HG03135 (cell line): ENCODE data around the gene DPPA4.
"Not testable (repeated sequence)": the region's sequence is repeated elsewhere in the genome, so short reads cannot be mapped to it uniquely, and the experiment has no call there.

ENCODE experiments used
- ATAC-seq: cut with Tn5 transposase; IDR thresholded peaks from one replicate; pipeline ENCODE4 v1.9.1; 2021; ENCODE audit warnings: mild to moderate bottlenecking, moderate library complexity; ENCODE audit not compliant: unreplicated experiment

DPPA4 gene, protein sequence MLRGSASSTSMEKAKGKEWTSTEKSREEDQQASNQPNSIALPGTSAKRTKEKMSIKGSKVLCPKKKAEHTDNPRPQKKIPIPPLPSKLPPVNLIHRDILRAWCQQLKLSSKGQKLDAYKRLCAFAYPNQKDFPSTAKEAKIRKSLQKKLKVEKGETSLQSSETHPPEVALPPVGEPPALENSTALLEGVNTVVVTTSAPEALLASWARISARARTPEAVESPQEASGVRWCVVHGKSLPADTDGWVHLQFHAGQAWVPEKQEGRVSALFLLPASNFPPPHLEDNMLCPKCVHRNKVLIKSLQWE

DNA sequence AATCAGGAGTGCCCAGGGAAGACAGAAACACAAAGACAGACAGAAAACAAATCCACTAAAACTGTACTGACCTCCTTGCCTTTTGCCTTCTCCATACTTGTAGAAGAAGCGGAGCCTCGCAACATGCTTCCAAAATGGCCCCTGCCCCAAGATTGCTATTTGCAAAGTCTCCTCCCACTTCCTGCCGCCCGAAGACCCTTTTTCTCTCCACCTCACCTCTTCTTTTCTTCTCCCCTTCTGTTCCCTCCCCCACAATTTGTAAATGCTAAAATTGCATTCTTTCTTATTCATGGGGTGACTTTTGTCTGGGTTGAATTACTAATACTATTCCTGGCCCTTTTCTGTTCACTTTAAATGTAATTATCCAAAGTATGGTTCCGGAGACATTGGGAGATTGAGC is at the start of gene DPPA4:
TSS of gene DPPA4 (minus strand) at position 154 of the 400 bp plus-strand sequence. CDS start at position 125, 29 bp downstream.
- ATAC-seq: no peak

DNA sequence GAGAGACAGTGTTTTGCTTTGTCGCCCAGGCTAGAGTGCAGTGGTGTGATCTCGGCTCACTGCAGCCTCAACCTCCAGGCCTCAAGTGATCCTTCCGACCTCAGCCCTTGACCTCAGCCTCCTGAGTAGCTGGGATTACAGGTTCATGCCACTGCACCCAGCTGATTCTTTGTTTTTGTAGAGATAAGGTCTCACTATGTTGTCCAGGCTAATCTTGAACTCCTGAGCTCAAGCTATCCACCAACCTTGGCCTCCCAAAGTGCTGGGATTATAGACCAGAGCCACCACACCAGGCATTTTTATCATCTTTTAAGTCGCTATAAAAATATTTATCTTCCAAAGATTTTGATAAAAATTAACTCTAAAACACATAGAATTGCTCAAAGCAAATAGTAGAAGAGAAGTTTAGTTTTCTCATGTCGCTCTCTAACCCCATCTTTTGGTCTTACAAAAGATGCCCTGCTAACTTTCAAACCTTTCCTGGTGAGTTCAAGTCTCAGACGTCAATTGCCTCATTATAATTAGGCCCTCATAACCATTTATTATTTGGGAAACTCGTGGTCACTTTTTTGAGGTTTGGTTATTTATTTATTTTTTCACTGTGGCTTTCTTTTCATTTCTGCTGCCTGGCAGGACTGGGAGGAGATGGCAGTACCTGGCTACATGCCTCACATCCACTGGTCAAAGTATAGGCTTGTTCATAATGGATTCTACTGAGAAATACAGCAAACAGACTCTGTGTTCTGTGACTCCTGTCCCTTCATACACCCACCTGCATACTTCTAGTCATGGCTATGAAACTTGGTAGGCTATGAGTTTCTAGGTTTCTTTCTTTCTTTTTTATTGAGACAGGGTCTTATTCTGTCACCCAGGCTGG is 48.3 kb upstream of the DPPA4 start:
- ATAC-seq: no peak

DNA sequence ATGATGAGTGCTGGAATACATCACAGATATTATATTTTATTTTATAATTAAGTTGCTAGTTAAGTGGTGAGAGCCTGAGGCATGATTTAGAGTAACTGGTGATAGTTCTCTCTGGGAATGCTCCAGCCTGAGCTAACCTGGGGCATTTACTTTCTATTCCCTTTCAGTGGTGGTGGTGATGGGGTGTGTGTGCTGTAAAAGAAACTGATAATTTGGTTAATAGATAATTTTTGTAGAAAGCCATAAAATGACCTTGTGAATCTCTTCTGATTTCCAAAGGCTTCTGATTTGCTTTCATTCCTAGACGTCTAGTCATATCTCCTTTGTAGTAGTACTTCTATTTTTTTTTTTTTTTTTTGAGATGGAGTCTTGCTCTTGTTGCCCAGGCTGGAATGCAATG is 46.8 kb upstream of the DPPA4 start:
- ATAC-seq: no peak

DNA sequence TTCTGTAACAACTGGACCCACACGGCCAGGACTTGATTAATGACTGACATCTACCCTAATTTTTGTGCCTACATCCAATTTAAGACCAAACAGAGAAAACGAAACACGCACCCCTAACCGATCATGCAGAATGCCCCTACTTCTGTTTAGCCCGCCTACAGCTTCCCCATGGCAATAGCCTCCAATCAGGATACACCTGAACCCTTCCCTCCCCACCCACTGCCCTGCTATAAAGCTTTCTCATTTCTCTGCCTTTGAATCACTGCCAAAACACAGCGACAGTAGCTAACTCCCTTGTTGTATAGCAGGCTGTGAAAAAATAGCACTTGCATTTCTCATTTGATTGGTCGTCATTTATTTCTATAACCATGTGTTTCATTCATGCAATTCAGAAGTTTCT is 45.2 kb upstream of the DPPA4 start:
- no peak for ATAC-seq

DNA sequence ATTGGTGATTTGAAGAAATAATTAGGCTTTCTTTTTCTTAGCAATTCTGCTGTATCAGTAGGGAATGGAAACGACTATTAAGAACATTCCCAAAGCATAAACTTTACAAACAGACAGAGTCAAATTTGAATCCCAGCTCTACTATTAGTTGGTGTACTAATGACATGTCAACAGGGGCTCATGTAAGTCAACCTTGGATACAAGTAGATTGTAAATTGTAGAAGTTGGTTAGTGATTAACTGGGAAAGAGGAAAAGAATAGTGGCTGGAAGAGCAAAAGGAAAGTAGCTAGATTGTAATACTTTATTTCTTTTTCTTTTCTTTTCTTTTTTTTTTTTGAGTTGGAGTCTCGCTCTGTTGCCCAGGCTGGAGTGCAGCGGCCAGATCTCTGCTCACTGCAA is 38.6 kb upstream of the DPPA4 start:
- no peak for ATAC-seq

DNA sequence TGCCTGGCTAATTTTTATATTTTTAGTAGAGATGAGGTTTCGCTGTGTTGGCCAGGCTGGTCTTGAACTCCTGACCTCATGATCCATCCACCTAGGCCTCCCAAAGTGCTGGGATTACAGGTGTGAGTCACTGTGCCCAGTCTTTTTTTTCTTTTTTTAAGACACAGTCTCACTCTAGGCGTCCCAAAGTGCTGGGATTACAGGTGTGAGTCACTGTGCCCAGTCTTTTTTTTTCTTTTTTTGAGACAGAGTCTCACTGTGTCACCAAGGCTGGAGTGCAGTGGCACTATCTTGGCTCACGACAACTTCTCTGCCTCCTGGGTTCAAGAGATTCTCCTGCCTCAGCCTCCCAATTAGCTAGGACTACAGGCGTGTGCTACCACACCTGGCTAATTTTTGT is 37.1 kb upstream of the DPPA4 start:
- ATAC-seq: not testable (repeated sequence)

DNA sequence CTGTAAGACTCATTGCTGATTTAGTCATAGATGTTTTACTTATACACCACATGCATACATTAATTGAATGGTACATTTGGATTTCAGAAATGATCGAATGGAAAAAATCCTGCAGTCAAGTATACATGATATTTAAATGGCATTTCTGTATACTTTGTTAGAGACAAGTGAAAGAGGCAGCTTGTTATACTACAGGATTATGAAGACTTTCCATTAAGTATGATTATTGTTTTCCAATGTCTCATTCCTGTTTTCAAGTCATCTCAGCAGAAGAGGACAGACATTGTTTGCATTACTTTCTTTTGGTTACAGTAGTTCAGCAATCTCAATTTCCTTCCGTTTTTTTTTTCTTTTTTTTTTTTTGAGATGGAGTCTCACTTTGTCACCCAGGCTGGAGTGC is 36.6 kb upstream of the DPPA4 start:
- no peak for ATAC-seq

DNA sequence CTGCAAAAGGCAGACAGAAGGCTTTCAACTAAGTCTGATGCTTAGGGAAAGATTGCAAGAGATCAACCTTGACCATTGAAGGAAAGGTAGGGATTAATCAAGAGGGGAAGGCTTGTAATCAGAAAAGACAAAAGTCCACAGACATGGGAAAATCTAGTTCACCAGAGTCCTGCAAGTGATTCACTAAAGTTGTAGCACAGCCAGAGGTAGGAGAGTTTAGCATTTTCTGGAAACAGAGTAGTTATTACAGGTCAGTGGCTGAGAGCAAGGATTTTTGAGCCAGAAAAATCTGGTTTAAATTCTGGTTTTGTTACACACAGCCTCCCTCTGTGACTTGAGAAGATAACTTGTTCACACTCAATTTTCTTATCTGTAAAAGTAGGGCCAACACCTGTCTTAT is 35.3 kb upstream of the DPPA4 start:
- no peak for ATAC-seq

DNA sequence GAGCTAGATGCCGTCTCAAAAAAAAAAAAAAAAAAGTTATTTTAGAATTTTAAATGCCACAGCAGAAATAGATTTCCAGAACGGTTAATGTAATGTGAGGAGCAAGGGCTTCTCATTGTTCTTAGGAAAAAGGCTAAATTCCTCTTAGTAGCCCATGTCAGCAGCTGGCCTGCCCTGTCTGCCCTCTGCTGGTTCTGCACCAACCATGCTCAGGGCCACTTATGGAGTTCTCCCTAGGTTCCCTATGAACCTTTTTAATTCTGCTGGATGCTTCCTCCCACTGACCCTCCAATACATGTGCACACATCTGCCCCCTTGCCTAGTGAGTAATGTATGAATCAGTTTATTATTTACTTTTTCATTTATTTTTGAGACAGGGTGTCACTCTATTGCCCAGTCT is 32.2 kb upstream of the DPPA4 start:
- ATAC-seq: no peak

DNA sequence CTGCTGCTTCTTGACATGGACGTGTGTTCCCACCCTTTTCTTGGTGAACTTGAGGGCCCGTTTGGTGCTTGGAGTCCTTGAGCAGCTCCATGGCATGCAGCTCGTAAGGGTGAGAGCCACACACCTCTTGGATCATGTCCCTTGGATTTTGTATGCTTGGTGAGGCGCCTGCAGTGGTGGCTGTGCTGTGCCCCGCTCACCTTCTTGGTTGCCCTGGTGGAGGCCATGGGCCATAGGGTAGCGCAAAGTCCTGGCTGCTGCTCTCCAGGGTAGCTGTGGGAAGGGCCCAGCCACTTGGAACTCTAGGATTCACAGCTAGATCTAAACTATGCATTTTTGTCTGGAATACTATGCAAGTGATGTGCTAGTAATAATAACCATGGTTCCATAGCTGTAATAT is 26.7 kb upstream of the DPPA4 start:
- ATAC-seq: no peak

DNA sequence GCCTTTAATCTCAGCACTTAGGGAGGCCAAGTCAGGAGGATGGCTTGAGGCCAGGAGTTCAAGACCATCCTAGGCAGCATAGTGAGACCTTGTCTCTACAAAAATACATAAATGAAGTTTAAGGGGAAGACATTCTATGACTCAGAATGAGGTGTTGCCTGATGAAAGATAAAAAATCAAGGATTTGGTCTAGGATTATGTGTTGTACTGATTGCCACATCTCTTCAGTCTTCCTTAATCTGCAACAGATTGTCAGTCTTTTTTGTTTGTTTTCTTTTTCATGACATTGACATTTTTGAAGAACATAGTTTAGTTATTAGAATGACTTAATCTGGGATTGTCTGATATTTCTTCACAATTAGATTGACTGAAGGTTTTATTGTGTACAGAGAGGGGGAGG is 26.3 kb upstream of the DPPA4 start:
- ATAC-seq: no peak

DNA sequence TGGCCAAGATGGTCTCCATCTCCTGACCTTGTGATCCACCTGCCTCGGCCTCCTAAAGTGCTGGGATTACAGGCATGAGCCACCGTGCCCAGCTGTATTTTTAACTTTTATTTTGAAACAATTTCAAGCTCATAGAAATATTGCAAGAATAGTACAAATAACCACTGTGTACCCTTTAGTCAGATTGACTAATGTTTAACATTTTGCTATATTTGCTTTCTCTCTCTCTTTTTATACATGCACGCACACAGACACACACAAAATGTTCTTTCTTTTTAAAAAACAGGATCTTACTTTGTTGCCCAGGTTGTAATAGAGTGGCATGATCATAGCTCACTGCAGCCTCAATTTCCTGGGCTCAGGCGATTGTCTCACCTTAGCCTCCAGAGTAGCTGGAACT is 25.5 kb upstream of the DPPA4 start:
- ATAC-seq: no peak

DNA sequence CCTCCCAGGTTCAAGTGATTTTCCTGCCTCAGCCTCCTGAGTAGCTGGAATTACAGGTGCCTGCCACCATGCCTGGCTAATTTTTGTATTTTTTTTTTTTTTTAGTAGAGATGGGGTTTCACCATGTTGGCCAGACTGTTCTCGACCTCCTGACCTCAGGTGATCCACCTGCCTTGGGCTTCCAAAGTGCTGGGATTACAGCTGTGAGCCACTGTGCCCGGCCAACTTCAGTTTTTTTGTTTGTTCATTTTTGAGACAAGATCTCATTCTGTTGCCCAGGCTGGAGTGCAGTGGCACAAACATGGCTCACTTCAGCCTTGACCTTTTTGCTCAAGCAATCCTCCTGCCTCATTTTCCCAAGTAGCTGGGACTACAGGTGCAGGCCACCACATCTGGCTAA is 21.5 kb upstream of the DPPA4 start:
- not testable (repeated sequence) for ATAC-seq

DNA sequence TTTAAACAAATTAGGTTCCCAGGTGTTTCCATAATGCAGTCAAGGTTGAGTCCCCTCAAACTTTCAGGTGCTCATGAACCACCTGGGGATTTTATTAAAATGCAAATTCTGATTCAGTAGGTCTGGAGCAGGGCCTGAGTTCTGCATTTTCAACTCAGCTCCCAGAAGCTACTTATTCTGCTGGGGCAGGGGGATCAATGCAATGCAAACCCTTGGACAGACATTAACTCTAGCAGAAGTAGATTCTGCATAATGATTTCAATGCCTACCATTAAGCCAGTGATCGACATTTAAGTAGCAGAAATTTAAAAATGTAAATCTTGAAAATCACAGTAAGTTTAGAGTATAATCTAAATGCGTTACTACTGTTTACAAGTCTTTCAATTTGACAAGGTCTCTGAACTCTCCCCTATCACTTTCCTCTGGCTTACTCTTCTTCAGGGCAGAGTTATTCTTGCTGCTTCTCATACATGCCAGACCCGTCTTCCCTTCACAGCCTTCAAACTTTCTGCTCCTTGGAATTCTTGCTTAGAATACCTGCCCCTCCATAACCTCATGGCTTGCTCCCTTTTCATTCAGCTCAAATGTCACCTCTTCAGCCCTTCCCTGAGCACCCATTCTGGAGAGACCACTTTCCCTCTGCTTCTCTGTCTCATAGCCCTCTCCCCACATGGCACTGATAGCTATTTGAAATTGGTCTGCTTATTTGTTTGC is 19.3 kb upstream of the DPPA4 start:
- no peak for ATAC-seq

DNA sequence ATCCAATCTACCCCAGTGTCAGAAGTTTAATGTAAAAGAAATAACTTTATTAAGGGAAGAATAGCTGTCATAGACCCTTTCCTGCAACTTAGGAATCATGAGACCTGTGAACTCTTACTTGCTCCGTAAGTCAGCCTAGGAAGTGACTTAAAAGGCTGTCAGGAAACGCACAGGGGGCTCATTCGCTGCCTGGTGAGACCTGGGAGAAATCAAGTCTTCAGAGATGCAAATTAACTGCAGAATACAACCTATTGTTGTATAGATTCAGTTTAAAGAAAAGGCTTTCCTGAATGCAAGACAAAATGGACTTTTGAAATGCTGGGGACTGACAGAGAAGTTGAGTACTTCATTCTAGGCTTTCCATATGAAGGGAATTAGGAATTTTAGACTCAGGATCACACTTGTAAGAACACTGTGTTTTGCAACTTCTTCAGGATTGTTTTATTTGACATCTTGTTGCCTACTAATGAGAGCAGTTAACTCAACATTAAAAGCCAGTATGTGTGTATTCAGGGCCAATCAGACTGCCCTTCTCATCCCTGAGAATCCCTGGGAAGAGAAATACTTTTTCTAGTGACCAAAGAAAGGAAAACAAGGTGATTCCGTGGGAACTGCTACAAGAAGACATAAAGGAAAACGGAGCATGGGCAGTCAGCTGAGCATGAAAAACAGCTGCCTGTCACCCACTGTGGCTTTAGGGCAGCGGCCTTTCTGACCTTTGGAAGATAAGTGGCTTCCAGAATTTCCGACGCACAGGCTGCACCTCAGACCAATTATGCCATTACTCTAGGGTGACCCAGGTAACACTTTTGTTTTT is 18.5 kb upstream of the DPPA4 start:
- no peak for ATAC-seq

DNA sequence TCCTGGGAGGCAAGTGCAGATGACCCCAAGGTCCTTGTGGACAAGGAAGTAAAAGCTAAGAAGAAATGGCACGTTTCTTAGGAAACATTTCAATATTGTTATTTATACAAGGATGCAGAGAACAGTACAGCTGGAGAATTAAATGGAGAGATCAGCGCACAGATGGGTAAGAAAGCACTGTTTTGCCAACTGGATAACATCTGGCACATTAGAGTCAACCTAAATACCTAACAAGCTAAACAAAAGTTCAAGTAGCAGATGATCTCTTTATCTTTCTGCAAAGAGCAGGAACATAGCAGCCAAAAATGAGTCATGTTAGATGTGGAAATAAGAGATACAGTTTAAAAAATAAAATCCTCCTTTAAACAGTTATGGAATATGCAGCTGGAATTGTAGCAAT is 15.7 kb upstream of the DPPA4 start:
- ATAC-seq: no peak

DNA sequence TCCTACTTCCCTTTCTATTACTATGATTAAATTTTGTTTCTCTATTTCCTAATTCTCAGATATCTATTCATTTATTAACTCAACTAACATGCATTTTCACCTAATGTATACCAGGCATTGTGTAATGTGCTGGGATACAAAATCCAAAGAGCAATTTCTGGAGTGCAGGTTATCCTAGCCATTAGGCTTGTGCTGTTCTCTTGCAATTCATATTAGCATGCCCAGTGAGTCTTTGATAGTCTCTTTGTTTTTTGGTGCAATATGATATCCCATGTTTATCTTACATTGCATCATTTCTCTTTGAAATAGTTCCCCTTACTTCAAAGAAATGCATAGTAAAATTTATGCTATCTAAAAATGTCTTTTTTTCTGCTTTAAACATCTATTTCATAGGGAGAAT is 13.9 kb upstream of the DPPA4 start:
- ATAC-seq: no peak

DNA sequence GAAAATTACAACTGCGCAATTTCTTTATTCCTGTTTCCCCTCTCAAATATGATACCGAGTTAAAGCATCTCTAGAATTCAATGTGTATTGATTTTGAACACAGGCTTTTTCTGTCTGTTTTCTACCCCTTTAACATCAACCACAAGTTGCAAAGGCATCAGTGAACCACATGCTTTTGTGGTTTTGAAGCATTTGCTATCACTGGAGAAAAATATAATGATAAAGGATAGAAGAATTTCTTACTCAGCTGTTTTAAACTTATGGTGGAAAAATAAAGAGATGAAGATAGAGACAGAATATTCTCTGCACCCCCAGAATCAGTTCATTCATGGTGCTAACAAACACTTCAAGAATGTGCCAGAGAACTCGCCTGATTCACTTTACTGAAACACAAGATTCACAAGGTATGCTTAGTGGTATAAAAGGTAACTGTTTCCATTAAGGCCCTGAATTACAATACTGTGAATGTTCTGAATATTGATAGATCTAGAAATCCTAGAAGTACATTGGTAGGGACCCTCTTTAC is 9.5 kb upstream of the DPPA4 start:
- no peak for ATAC-seq

DNA sequence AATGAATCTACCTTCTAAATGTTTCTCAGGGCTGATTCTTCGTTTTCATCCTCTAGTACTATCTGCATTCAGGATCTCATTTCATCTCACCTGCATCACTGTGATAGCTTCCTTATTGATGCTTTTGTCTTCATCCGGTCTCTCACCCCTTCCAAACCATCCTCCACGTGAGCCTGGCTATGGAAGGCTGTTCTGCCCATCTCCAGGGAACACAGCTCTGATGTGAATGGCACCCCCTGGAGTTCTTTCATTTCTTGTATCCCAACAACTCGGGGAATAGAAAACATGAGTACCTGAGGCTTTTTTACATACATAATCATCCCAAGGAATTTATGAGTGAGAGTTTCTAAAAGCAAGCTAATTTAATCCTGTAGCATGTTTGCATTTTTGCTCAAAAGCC is 8.8 kb upstream of the DPPA4 start:
- no peak for ATAC-seq
